K562 (cell line): ENCODE measurements around the gene KIF26B. TPM values are rescaled to one million over a fixed set of nuclear protein-coding genes. Genes with fewer than 3 reads are reported as not detected.

Source experiments
- ATAC-seq: fragments of 200-7000 bp; cut with Tn5 transposase; 3 replicates; pipeline ENCODE4 v1.9.1; 2020; ENCODE audit warnings: moderate library complexity
- BruUV-seq: library from RNA; stranded (reverse); fragments of 400-500 nt; replicated peaks from 2 replicates; lab custom pipeline; 2021; lab: Mats Ljungman, UMichigan
- CTCF ChIA-PET: fragments of 300-600 bp; formaldehyde crosslinking; extraction: SDS; loops from one replicate; lab custom pipeline; 2021; ENCODE audit warnings: low intra/inter-chr PET ratio; lab: Yijun Ruan, JAX
- POLR2A ChIA-PET: fragments of 300-600, 350-650 bp; sonication (Branson Sonifier 250); formaldehyde crosslinking; extraction: SDS; loops from one replicate; lab custom pipeline; 2021; ENCODE audit warnings: antibody characterized with exemption, inconsistent platforms; lab: Yijun Ruan, JAX
- DNase-seq, 4 experiments: peaks; one replicate each; pipeline versions ENCODE4 v3.0.0 to v3.0.0-alpha.2; 2011 to 2018; ENCODE audit warnings: low spot score in 3 of 4, mixed read lengths in 3 of 4; ENCODE audit errors: extremely low read depth in 1 of 4
- FAIRE-seq: peaks from 2 replicates; lab custom pipeline; 2011; peaks lifted over from hg19 to GRCh38; lab: Jason Lieb, UNC
- H2AFZ ChIP-seq: 2 replicates; pipeline ENCODE4 v1.6.0; 2011; ENCODE audit warnings: low read depth, low read length, control low read depth, inconsistent platforms
- H3K27ac ChIP-seq: fragments of 200-600 bp; 3 replicates; pipeline ENCODE4 v1.8.0; 2011; ENCODE audit warnings: low read depth, mild to moderate bottlenecking, control low read depth, inconsistent platforms, low read length, moderate library complexity, mixed read lengths; ENCODE audit errors: extremely low read depth
- H3K27me3 ChIP-seq, 2 experiments: fragments of 300-600 bp in 1 of 2; 2 replicates in 1 of 2; 3 replicates in 1 of 2; pipeline versions ENCODE4 v1.6.0 to v1.8.0; 2011; ENCODE audit warnings: inconsistent platforms in 2 of 2, low read length in 2 of 2, mild to moderate bottlenecking in 1 of 2, mixed read lengths in 1 of 2, moderate library complexity in 1 of 2; ENCODE audit not compliant: control insufficient read depth in 2 of 2, insufficient read depth in 2 of 2
- H3K36me3 ChIP-seq: fragments of 300-600 bp; 3 replicates; pipeline ENCODE4 v1.8.0; 2011; ENCODE audit warnings: mild to moderate bottlenecking, low read length, inconsistent platforms; ENCODE audit not compliant: control insufficient read depth, insufficient read depth
- H3K4me1 ChIP-seq, 2 experiments: fragments of 200-600 bp in 1 of 2; replicated peaks in 1 of 2; 2 replicates in 1 of 2; 3 replicates in 1 of 2; pipeline versions ENCODE4 v1.5.1 to v1.8.0; 2011; ENCODE audit warnings: inconsistent platforms in 2 of 2, low read length in 2 of 2, mild to moderate bottlenecking in 1 of 2, mixed read lengths in 1 of 2, moderate library complexity in 1 of 2; ENCODE audit not compliant: control insufficient read depth in 2 of 2, insufficient read depth in 2 of 2
- H3K4me2 ChIP-seq: 2 replicates; pipeline ENCODE4 v1.6.1; 2011; ENCODE audit warnings: low read length, control low read depth, inconsistent platforms, mixed read lengths; ENCODE audit not compliant: insufficient read depth
- H3K4me3 ChIP-seq: fragments of 200-600 bp; sonication (generic), shearing (Covaris generic); 2 replicates; pipeline ENCODE4 v1.5.1; 2016; ENCODE audit warnings: control low read depth, inconsistent platforms
- H3K79me2 ChIP-seq: fragments of 200-600 bp; 3 replicates; pipeline ENCODE4 v1.8.0; 2011; ENCODE audit warnings: low read length, inconsistent platforms; ENCODE audit not compliant: control insufficient read depth, insufficient read depth
- H3K9ac ChIP-seq, 2 experiments: 2 replicates each; pipeline versions ENCODE4 v1.6.0 to v1.6.1; 2011; ENCODE audit warnings: low read depth in 2 of 2, low read length in 2 of 2, control low read depth in 1 of 2, inconsistent platforms in 1 of 2, mild to moderate bottlenecking in 1 of 2, mixed read lengths in 1 of 2; ENCODE audit not compliant: insufficient read depth in 1 of 2
- H3K9me1 ChIP-seq: one replicate; pipeline ENCODE4 v1.6.0; 2011; ENCODE audit warnings: inconsistent platforms, mild to moderate bottlenecking, low read length, moderate library complexity; ENCODE audit not compliant: control insufficient read depth, insufficient read depth
- H3K9me3 ChIP-seq: replicated peaks from 2 replicates; pipeline ENCODE4 v1.5.1; 2011; ENCODE audit warnings: low read depth, low read length, inconsistent platforms; ENCODE audit not compliant: control insufficient read depth, insufficient read depth
- H4K20me1 ChIP-seq: replicated peaks from 2 replicates; pipeline ENCODE4 v1.6.1; 2011; ENCODE audit warnings: low read length, inconsistent platforms, mixed read lengths; ENCODE audit not compliant: control insufficient read depth, insufficient read depth
- CSDE1 ChIP-seq, 2 experiments: fragments of 450-650 bp; IDR thresholded peaks; 2 replicates each; pipeline ENCODE4 v1.6.1; 2016; ENCODE audit warnings: mild to moderate bottlenecking in 1 of 2
- PREB ChIP-seq: sonication (generic); formaldehyde crosslinking; IDR thresholded peaks from 2 replicates; pipeline ENCODE4 v1.8.1; 2023; ENCODE audit warnings: mild to moderate bottlenecking, missing genetic modification reagents
- PURB ChIP-seq: sonication (generic); formaldehyde crosslinking; IDR thresholded peaks from 2 replicates; pipeline ENCODE4 v1.9.0; 2021; ENCODE audit warnings: low read depth, mild to moderate bottlenecking, missing genetic modification reagents
- in situ Hi-C: fragments of 300-500 bp; cut with MboI; formaldehyde crosslinking; loops from 4 replicates; pipeline ENCODE4 v1.15.0; 2018; ENCODE audit warnings: inconsistent platforms, mixed read lengths
- intact Hi-C: fragments of 100-400 bp; cut with micrococcal nuclease; formaldehyde crosslinking; loops from 2 replicates; pipeline ENCODE4 v1.14.2; 2022
- polyA plus RNA-seq, 8 experiments: library from polyadenylated mRNA; depleted of rRNA in 4 of 8; stranded (reverse) in 5 of 8; unstranded in 3 of 8; fragments of >200 nt; fragmentation: Nextera tagmentation in 2 of 8; fragmentation: Illumina TruSeq in 1 of 8; extraction: Ambion mirVana in 2 of 8; extraction: Trizol in 1 of 8; gene quantifications; 2 replicates each; pipeline versions ENCODE4 v1.2.1 to v1.2.3, GENCODE V29; 2011 to 2014; ENCODE audit warnings: inconsistent platforms in 1 of 8, missing spikeins in 1 of 8
- total RNA-seq, 7 experiments: library from RNA; depleted of rRNA in 6 of 7; stranded (reverse); fragments of >200 nt in 6 of 7; fragmentation: Illumina TruSeq in 2 of 7; extraction: Trizol in 2 of 7; gene quantifications; 2 replicates each; pipeline versions ENCODE4 v1.2.1 to v1.2.3, GENCODE V29; 2011 to 2021; ENCODE audit warnings: low replicate concordance in 1 of 7
- TF ChIP-seq, protein P1 (sequence below): fragments of 450-650 bp; IDR thresholded peaks from 2 replicates; pipeline ENCODE4 v1.6.1; 2016

The KIF26B gene
- total and polyA plus RNA-seq, 9 of the 15 experiments (the other 6 are each of a cell fraction or from before 2014, with no cell fraction given), result 0.02 to 0.08 (median 0.03) TPM; not detected in 6

DNA sequence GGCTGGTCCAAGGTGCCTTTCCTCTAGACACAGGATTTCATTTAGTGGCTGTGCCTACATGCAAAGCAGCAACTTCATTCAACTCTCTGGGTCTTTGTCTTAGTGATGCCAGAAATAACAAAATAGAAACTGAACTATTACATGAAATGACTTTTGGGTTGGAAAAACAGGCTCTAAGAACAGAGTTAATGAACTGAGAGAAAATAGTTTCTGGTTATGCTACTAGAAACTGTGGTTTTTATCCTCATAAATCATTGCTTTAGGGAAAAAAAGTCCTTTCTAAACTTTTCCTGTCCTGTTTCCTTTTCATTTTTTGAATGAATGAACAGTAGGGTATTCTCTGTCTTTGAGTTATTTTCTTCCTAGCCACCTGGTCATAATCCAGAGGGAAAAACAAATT, 424.0 kb downstream of the KIF26B start:
- no peak for TF ChIP-seq PURB (CRISPR knock-in tag)
- no peak for TF ChIP-seq CSDE1 (IDR thresholded peaks at IDR 0.05)
- TF ChIP-seq, protein P1, sequence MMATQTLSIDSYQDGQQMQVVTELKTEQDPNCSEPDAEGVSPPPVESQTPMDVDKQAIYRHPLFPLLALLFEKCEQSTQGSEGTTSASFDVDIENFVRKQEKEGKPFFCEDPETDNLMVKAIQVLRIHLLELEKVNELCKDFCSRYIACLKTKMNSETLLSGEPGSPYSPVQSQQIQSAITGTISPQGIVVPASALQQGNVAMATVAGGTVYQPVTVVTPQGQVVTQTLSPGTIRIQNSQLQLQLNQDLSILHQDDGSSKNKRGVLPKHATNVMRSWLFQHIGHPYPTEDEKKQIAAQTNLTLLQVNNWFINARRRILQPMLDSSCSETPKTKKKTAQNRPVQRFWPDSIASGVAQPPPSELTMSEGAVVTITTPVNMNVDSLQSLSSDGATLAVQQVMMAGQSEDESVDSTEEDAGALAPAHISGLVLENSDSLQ, result no peak
- no peak for TF ChIP-seq PREB (CRISPR knock-in tag)
- Histone ChIP-seq H3K27ac (no peak overlapping the region), H2AFZ (no peak overlapping the region), H3K27me3 (peaks cover 12 to 59% of the 10 kb centered on the region in 2 experiments), H3K9me3 (no peaks in the 10 kb centered on the region), H3K4me2 (no peak overlapping the region), H3K9ac (no peak overlapping the region), H3K79me2 (no peaks in the 10 kb centered on the region), H3K4me1 (no peaks in the 10 kb centered on the region), H3K36me3 (no peaks in the 10 kb centered on the region), H3K4me3 (no peak overlapping the region), H3K9me1 (no peaks in the 10 kb centered on the region), H4K20me1 (no peaks in the 10 kb centered on the region)
- ChIA-PET POLR2A (interaction anchor here (0.6 to 1.2 kb wide), 2 partner anchors 9 to 12 kb away, joined by 3 to 7 read pairs; no protein-coding TSS in a partner anchor), CTCF (no interaction called here)
- in situ Hi-C loops, result no loop called here
- ATAC-seq (no peak), FAIRE-seq (no peak), DNase-seq (no peak)
- no TSS peak for BruUV-seq
- intact Hi-C loops, result no loop called here
